HG02884 (cell line): ENCODE data around the gene ARMC12.
"Not testable (repeated sequence)": the region's sequence is repeated elsewhere in the genome, so short reads cannot be mapped to it uniquely, and the experiment has no call there.

Experiments used
- ATAC-seq: cut with Tn5 transposase; IDR thresholded peaks from one replicate; pipeline ENCODE4 v1.9.1; 2021; ENCODE audit warnings: mild to moderate bottlenecking, moderate library complexity; ENCODE audit not compliant: unreplicated experiment

ARMC12 gene

DNA sequence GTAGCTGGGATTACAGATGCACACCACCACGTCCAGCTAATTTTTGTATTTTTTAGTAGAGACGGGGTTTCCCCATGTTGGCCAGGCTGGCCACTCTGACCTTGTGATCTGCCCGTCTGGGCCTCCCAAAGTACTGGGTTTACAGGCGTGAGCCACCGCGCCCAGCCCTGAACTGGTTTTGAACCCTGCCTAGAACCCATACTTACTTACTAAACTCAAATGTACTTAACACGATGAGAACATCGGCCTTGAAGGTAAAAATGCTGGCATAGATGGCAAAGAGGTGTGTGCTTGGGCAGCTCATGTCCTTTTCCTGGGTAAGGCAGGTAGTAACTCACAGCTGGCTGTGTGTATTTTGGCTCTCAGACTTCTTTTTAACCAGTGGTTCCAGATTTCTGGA, 3.2 kb upstream of the ARMC12 start:
- no peak for ATAC-seq

DNA sequence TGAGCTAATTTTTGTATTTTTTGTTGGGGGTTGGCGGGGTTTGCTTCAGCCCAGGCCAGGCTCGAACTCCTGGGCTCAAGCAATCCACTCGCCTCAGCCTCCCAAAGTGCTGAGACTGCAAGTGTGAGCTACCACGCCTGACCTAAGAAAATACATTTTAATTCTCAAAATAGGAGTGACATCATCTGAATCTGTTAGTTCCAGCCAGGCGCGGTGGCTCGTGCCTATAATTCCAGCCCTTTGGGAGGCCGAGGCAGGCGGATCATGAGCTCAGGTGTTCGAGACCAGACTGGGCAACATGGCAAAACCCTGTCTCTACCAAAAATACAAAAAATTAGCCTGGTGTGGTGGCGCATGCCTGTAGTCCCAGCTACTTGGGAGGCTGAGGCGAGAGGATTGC, 2.5 kb upstream of the ARMC12 start:
- not testable (repeated sequence) for ATAC-seq

DNA sequence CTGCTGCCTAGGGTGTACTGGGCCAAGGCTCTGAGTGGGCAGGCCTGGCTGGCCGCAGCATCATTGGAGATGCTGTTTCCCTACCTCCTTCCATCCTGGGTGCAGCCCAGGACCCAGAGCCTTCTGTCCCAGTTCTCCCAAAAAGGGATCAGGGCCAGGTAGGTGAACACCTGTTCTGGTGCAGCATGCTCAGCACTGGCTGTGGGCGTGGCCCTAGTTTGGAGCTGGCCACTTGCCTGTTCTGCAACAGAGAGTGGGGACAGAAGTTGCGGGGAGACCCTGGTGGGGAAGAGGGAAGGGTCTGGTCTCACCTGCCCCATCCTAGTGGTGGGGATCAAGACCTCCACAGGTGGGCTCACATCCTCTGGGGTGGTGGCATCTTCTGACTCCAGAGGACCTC, 1.4 kb upstream of the ARMC12 start:
- no peak for ATAC-seq

DNA sequence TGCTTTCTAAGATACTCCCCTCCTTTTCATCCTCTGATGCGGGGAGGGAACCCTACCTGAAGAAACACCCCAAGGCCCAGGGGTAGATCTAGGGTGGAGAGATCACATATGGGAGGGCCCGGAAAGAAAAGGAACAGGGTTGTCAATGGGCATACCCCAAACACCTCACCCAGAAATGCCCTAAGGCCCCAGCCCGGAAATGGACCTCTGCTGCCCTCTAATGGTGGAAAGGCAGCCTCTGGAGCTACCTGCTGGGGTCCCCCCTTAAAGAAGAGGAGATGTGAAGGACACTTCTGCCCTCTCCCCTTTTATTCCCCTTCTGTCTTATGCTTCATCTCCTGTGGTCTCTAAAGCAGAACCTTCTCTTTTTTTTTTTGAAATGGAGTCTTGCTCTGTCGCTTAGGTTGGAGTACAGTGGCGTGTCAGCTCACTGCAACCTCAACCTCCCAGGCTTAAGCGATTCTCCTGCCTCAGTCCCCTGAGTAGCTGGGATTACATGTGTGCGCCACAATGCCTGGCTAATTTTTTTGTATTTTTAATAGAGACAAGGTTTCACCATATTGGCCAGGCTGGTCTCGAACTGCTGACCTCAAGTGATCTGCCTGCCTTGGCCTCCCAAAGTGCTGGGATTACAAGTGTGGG, 458 bp upstream of the ARMC12 start:
- ATAC-seq = no peak

DNA sequence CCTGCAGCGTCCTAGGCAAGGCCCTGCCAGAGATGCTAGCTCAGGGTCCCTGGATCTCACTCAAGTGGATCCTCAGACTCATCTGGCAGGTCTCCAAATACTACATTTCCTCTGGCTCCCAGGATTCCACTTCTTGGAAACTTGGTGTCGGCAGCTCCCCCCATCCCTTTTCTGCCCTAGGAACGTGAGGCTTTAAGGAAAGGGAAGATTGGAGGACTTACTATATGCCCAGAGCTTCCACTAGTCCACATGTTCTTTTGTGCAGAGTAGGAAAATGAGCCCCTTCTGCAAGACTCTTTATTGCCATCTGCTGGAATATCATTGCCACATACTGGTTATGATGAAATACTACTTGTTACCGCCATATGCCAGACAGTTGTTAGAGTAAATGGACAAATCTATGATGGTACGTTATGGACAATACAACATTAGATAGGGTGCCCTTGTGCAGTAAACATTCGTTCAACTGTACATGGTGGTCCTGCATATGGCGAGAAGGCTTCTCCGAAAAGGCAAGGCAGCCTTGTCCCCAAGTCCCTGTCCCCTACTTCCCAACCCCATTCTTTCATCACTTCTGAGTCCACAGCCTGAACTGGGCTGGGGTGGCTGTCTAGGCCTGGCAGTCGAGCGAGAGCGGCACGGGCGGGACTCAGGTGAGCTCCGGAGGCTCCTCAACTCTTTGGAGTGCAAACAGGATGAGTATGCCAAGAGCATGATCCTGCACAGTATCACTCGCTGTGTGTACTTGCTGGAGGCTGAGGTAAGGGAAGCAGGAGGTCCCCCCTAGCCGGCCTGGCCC, 780 bp downstream of the ARMC12 start:
- no peak for ATAC-seq

DNA sequence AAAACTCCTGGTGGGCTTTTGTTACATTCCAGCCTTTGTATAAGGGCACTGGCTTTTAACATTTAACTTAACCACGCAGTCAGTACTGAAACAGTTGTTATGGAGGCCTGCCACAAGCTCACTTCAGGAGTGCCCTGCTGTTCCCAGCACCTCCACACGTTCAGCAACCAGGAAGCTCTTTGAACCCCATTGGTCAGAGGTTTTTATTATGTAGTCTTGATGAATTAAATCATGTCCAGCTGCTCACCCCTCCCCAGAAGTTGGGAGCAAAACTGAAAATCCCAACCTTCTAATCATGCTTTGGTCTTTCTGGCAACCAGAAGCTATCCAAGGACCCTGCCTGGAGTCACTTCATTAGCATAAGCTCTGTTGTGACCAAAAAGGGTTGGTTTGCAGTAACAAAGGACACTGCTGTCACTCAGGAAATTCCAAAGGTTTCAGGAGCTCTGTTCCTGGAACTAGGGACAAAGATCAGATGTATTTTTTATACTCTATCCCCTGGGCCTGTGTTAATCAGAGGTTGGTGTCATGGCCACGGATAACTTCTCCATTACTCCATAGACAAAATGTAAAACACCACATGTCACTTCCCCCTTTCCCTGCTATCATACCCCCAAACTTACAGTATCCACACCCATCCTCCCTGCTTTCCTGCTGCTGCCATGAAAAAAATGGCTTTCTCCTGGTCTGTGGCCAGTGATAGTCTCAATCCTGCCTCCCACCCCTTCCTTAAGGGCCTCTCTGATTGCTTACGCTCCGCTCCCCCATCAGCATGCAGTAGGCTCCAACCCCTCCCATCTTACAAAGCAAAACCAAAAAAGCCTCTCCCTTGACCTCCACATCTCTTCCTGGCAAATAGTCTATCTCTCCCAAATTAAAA, 3.1 kb downstream of the ARMC12 start:
- no peak for ATAC-seq

DNA sequence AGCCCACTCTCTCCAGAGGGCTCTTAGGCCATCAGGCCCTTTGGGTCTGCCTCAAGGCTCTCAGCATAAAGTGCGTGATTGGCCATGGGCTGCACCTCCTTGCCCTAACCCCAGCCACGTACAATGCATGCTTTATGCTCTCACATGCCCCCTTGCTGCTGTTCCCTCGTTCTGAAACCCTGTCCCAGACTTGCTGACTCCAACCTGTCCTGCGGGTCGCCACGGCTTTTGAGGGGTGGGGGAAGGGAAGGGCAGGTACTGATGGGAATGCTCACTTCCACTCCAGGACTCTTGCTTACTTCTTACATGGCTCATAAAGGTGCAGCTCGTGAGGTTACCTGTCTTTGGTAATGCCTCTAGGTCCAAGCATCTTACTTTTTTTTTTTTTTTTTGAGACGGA, 6.0 kb downstream of the ARMC12 start:
- ATAC-seq = no peak

DNA sequence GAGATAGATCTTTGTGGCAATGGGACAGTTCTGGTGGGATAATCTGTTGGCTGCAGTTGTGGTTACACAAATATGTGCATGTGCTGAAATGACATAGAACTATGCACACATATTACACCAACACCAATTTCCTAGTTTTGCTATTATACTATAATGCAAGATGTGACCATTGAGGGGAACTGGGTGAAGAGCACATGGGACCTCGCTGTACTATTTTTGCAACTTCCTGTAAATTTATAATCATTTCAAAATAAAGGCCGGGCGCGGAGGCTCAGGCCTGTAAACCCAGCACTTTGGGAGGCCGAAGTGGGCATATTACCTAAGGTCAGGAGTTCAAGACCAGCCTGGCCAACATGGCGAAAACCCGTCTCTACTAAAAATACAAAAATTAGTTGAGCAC, 8.7 kb downstream of the ARMC12 start:
- ATAC-seq = no peak

DNA sequence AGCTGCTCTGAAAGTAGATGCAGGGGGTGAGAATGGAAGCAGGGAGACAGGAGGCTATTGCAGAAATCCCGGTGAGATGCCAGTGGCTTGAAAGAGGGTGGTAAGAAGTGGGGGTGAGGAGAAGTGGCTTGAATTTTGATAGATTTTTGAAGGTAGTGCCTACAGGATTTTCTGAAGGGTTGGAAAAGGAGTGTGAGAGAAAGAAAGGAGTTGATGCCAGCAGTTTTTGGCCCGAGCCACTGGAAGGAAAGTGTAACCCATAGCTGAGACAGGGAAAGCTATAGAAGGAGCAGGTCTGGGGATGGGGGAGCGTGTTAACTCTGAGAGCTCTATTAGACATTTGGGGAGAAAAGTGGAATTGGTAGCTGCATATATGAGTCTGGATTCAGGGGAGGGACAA, 9.7 kb downstream of the ARMC12 start:
- no peak for ATAC-seq

DNA sequence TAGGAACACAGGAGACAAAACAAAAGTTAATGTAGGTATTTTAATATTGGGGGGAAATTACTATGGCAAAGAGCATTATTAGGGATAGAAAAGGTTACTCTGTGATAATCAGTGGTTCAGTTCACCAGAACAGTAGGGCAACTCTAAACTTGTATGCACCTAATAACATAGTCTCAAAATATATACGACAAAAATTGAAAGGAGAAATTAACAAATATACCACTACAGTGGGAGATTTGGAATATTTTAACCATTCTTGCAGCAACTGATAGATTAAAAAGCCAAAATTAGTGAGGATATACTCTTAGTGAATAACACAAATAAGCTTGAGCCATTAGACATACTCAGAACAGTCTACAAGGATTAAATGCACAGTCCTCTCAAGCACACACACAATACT, 11.0 kb downstream of the ARMC12 start:
- no peak for ATAC-seq

DNA sequence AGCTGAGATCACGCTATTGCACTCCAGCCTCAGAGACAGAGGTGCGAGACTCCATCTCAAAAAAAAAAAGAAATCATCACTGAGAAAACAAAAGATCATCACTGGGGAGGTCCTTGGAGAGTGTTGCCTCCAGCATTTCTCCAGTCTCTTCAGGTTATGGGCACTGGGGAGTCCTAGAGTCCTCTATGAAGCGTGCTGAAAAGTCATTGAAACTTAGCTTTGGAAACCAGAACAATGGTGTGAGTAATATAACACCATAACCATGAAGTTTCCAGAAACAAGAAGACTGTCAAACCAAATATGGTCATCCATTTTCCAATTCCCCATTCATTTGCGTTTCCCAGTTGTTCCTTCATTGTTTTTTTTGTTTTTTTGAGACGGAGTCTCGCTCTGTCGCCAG, 13.7 kb downstream of the ARMC12 start:
- ATAC-seq = no peak

DNA sequence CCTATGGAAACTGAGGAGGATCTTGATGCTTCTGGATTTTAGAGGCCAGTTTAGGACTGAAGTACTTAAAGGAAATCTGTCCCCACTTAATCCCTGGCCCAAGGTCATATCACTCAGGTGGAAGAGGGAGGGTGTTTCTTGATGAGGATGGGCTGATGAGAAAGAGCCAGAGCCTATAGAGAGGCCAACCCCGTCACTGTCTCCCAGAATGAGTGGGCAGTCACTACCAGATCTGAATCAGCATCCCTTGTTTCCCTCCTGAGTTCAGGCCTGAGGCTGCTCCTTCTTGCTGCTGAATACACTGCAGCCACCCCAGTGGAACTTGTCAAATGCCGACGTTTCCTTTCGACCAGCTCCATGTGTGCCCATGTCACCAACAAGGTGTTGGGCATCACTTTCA, 14.8 kb downstream of the ARMC12 start:
- no peak for ATAC-seq

DNA sequence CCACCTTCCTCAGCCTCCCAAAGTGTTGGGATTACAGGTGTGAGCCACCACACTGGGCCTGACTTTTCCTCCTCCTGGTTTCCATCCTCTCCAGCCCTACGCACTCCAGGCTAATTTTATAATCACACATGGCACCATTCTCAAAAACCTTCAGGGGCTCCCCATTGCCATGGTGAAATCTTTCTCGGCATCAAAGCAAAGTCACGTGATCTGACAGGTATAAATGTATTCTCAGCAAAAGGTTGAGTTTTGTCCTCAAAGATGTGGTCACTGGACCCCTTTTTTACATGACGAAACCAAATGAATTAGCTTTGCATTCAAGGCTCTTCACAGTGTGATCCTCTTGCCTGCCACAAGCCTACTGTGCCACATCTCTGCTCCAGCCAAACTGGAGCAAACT, 15.5 kb downstream of the ARMC12 start:
- no peak for ATAC-seq

DNA sequence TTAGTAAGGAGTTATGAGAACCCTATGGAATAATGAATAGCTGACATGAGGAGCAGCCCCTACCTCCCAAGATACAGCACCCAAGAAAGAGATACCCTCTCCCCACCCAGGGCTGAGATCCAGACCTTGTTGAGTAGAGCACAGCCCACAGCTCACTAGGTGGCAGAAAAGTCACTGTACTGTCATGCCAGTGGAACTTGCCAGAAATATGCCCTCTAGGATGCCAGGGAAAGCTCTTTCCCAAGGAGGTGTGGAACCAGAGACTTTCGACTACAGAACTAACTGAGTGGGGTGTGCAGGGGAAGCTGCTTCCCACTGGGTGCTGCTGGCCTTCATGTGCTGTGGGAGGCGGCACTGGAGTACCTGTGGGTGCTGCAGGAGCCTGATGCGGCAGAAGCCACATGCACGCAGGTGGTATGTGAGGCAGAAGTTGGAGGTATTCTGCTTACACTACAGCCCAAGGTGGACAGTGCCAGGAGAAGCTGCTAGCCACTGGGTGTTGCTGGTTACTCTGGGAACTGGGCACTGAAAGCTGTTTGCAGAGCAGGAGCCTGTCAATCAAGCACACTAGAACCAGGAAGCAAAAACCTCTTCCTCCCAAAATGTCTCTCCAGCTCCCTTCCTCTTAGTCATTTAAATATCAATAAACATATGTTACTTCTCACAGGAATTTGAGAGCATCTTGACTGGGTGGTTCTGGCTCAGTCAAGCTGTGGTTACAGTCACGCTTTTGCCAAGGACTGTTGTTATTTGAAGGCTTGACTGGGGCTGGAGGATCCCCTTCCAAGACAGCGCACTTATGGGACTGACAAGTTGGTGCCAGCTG, 17.8 kb downstream of the ARMC12 start:
- ATAC-seq = no peak

DNA sequence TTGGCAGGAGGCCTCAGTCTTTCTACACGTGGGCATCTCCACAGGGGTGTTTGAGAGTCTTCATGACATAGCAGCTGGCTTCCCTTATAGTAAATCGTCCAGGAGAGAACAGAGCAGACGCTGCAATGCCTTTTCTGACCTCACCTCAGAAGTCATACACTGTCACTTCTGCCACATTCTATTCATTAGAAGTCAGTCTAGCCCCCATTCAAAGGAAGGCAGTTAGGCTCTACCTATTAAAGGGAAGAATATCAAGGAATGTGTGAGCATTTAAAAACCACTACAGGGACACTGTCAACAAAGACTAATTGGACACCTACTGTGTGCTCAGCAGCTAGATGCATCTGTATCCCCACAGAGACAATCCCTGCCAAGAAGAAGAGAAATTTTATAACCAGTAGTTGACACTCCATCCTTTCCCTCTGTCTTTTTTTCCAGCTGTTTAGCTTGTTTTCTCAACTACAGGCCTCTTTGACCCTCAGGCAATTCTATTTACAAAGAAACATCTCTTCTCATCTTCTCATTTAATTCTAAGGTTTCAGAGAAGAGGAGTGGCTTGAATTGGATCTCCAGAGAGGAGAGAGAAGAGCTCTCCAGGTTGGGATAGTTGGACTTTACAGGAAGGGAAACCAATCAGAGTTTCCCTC, 18.6 kb downstream of the ARMC12 start:
- no peak for ATAC-seq

DNA sequence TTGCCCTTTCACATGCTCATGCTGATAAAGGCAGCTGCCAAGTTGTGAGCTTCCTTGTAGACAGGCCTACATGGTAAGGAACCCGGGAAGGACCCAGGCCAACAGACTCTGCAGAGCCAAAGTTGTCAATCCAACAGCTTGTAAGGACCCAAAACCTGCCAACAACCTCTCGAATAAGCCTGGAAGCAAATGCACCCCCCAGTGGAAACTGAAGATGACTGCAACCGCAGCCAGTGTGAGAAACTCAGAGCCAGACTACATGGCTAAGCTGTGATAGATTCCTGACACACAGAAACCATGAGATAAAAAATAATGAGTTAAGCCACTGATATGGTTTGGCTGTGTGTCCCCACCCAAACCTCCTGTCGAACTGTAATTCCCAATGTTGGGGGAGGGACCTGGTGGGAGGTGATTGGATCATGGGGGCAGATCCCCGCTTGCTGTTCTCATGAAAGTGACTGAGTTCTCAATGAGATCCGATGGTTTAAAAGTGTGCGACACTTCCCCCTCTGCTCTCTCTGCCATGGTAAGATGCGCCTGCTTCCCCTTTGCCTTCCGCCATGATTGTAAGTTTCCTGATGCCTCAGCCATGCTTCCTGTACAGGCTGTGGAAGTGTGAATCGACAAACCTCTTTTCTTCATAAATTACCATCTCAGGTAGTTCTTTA, 20.8 kb downstream of the ARMC12 start:
- no peak for ATAC-seq

DNA sequence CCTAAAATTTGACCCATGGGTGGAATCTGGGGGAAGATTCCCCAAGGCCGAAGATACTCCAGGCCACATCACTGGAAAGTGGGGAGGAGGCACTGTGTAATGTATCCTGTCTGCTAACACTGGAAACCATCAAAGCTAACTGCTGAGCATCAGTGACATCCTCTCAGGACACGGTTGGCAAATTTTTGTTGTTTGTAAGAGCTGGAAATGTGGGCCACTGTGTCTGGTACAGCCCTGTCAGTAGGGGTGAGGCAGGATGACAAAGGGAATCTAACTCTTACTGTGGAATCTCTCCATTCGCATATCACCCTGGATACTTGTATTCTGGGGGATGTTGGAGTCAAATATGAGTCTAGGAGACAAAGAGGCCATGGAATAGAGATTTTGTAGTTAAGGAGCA, 22.6 kb downstream of the ARMC12 start:
- no peak for ATAC-seq

DNA sequence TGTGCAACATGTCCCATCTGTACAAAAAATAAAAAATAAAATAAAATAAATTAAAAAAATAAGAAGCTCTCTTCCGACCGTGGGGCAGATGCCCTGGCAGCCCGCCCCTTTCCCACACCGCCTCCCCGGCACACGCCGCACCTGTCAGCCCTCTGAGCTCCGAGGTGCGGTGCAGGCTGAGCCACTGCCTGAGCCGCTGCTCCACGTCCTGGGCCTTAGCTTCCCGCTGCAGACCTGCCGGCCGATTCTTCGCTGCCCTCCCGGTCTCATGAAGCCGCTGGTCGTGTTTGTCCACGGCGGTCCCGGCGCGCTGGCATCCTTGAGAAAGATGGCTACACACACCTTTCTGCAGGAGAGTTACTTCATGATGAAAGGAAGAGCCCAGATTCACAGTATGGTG, 28.9 kb downstream of the ARMC12 start:
- ATAC-seq = no peak

DNA sequence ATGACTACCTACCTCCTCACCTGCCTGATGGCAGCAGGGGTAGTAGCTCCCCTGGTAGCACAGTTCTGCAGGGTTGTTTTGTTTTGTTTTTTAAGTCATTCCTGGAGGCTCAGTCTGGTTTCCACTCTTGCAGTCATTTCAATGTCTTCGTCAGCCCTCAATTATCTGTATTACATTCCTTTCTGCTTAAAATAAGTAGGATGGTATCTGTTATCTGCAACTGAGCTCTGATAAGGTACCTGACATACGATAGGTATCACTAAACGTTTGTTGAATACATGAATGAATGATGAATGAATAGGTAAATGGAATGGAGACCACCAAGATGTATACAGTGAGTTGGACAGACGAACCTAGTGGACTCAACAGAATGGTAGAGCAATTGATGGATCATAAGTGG, 32.4 kb downstream of the ARMC12 start:
- no peak for ATAC-seq

DNA sequence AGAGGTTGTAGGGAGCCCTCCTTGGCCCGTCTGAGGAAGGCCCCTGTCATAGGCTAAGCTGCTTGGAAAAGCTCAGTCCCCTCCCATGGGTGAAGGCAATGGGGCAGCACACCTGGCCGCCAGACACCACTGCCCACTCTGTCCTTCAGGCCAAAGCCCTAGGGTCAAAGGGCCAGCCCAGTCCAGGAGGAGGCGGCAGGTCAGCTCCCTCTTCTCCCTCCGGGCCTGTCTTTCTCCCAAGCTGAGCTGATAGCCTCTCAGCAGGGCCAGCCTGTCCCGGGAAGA, 34.5 kb downstream of the ARMC12 start:
- ATAC-seq = no peak
